ENCODE data around the gene GDNF.

- no peak for TF ChIP-seq CTCF (IDR thresholded peaks at IDR 0.05; ENCODE audit: insufficient read depth, low read length)
- TF ChIP-seq SPI1 (IDR thresholded peaks at IDR 0.05; ENCODE audit: borderline replicate concordance, low read depth): peak; percentile 85
- TF ChIP-seq POLR2AphosphoS5 (IDR thresholded peaks at IDR 0.05; ENCODE audit: low read depth): no peak
- TF ChIP-seq GABPA (IDR thresholded peaks at IDR 0.05; ENCODE audit: low read depth): no peak
These were observed 20.0 kb upstream of the GDNF start for GRCh38 chr5:37859805-37860204.

All from HL-60 (cell line).